B cell (primary cell): ENCODE measurements around the gene CHST8. TPM values are rescaled to one million over a fixed set of nuclear protein-coding genes. Genes with fewer than 3 reads are reported as not detected.

ENCODE experiments used
- ATAC-seq: fragments of 200-7000 bp; cut with Tn5 transposase; one replicate; pipeline ENCODE4 v1.10.0; 2021; ENCODE audit warnings: low read depth, mild to moderate bottlenecking, moderate number of reproducible peaks, moderate library complexity
- CTCF ChIA-PET: fragments of 350-600 bp; sonication (Branson Sonifier 250); formaldehyde crosslinking; loops from one replicate; lab custom pipeline; 2021; ENCODE audit warnings: antibody characterized with exemption, inconsistent platforms; lab: Charles Lee
- POLR2A ChIA-PET: fragments of 350-600 bp; sonication (Branson Sonifier 250); formaldehyde crosslinking; loops from one replicate; lab custom pipeline; 2021; ENCODE audit warnings: antibody characterized with exemption; lab: Charles Lee
- DNase-seq: peaks from one replicate; pipeline ENCODE4 v3.0.0; 2013
- H2AFZ ChIP-seq: 2 replicates; pipeline ENCODE4 v1.6.1; 2012; ENCODE audit warnings: mild to moderate bottlenecking, low read depth, low read length; ENCODE audit not compliant: insufficient read depth, poor library complexity, severe bottlenecking
- H3K27ac ChIP-seq, 2 donors: 1 replicate in 1 of 2; 2 replicates in 1 of 2; pipeline ENCODE4 v1.5.1; 2012 to 2013; ENCODE audit warnings: low read length in 2 of 2, mild to moderate bottlenecking in 2 of 2, moderate library complexity in 1 of 2
- H3K27me3 ChIP-seq, 4 experiments: fragments of 200-600 bp in 1 of 4; sonication (generic) in 1 of 4; replicated peaks in 1 of 4; 1 replicate in 2 of 4; 2 replicates in 2 of 4; pipeline versions ENCODE4 v1.6.1 to v1.7.0; 2013 to 2016; ENCODE audit warnings: low read length in 3 of 4, mild to moderate bottlenecking in 2 of 4, mixed read lengths in 1 of 4, moderate library complexity in 1 of 4; ENCODE audit not compliant: insufficient read depth in 4 of 4, control insufficient read depth in 3 of 4; ENCODE audit errors: control extremely low read depth in 1 of 4
- H3K36me3 ChIP-seq, 2 experiments: replicated peaks in 1 of 2; 1 replicate in 1 of 2; 2 replicates in 1 of 2; pipeline versions ENCODE4 v1.6.1 to v1.7.1; 2013; ENCODE audit warnings: low read length in 1 of 2; ENCODE audit not compliant: insufficient read depth in 2 of 2, control insufficient read depth in 1 of 2; ENCODE audit errors: control extremely low read depth in 1 of 2, extremely low read depth in 1 of 2
- H3K4me1 ChIP-seq, 2 donors: fragments of 200-600 bp in 1 of 2; sonication (generic) in 1 of 2; 1 replicate in 1 of 2; 2 replicates in 1 of 2; pipeline versions ENCODE4 v1.5.1 to v1.6.1; 2013 to 2017; ENCODE audit warnings: low read length in 2 of 2; ENCODE audit not compliant: control insufficient read depth in 2 of 2, insufficient read depth in 2 of 2
- H3K4me2 ChIP-seq: replicated peaks from 2 replicates; pipeline ENCODE3; 2012; ENCODE audit warnings: mild to moderate bottlenecking, low read depth, low read length; ENCODE audit not compliant: poor library complexity, severe bottlenecking
- H3K4me3 ChIP-seq, 5 experiments: fragments of 200-600 bp in 1 of 5; sonication (generic) in 1 of 5; 1 replicate in 3 of 5; 2 replicates in 2 of 5; pipeline versions ENCODE4 v1.5.1 to v1.7.0; 2011 to 2016; ENCODE audit warnings: low read length in 4 of 5, mild to moderate bottlenecking in 4 of 5, low read depth in 2 of 5, control low read depth in 1 of 5, moderate library complexity in 1 of 5; ENCODE audit not compliant: insufficient read depth in 1 of 5; ENCODE audit errors: control extremely low read depth in 1 of 5, extremely low read depth in 1 of 5
- H3K79me2 ChIP-seq: fragments of 200-600 bp; sonication (generic); one replicate; pipeline ENCODE4 v1.6.0; 2016; ENCODE audit warnings: low read length; ENCODE audit not compliant: control insufficient read depth, insufficient read depth
- H3K9ac ChIP-seq: fragments of 200-600 bp; sonication (generic); 2 replicates; pipeline ENCODE4 v1.6.1; 2017; ENCODE audit warnings: mild to moderate bottlenecking, low read length, moderate library complexity
- H3K9me3 ChIP-seq, 3 donors: one replicate each; pipeline versions ENCODE4 v1.6.1 to v1.7.1; 2013; ENCODE audit warnings: low read length in 2 of 3; ENCODE audit not compliant: control insufficient read depth in 2 of 3, insufficient read depth in 1 of 3; ENCODE audit errors: control extremely low read depth in 1 of 3
- H4K20me1 ChIP-seq: 2 replicates; pipeline ENCODE4 v1.6.0; 2012; ENCODE audit warnings: mild to moderate bottlenecking, low read length; ENCODE audit not compliant: insufficient read depth, control insufficient read depth, poor library complexity, severe bottlenecking
- H3K27ac Mint-ChIP-seq: one replicate; pipeline ENCODE4 v1.8.0; 2021; ENCODE audit warnings: mixed read lengths
- H3K27me3 Mint-ChIP-seq: one replicate; pipeline ENCODE4 v1.8.0; 2021; ENCODE audit warnings: mixed read lengths
- H3K4me1 Mint-ChIP-seq: one replicate; pipeline ENCODE4 v1.8.0; 2021; ENCODE audit warnings: mixed read lengths
- H3K4me3 Mint-ChIP-seq: one replicate; pipeline ENCODE4 v1.8.0; 2021; ENCODE audit warnings: mixed read lengths
- H3K9me3 Mint-ChIP-seq: one replicate; pipeline ENCODE4 v1.8.0; 2022; ENCODE audit warnings: mixed read lengths; ENCODE audit not compliant: insufficient read depth
- CTCF ChIP-seq: fragments of 200-600 bp; IDR thresholded peaks from one replicate; pipeline ENCODE4 v1.8.0; 2022; ENCODE audit warnings: antibody characterized with exemption, mild to moderate bottlenecking
- EZH2 ChIP-seq: IDR thresholded peaks from 2 replicates; pipeline ENCODE4 v1.6.1; 2012; ENCODE audit warnings: borderline replicate concordance, low read depth, mild to moderate bottlenecking, moderate library complexity, low read length; ENCODE audit not compliant: insufficient read depth, poor library complexity, severe bottlenecking
- WGBS: methylation state at CpG from one replicate; pipeline ENCODE4 v1.1.5; 2013; ENCODE audit warnings: missing lambda C conversion rate; ENCODE audit not compliant: insufficient coverage; 5-methylcytosine and 5-hydroxymethylcytosine counted together
- intact Hi-C: fragments of 100-400 bp; cut with micrococcal nuclease; formaldehyde crosslinking; loops from one replicate; pipeline ENCODE4 v1.10.0; 2022
- polyA plus RNA-seq: library from polyadenylated mRNA; depleted of rRNA; stranded (reverse); fragments of >200 nt; gene quantifications from 2 replicates; pipeline ENCODE4 v1.2.3, GENCODE V29; 2012
- total RNA-seq, 2 donors: library from RNA; stranded (reverse); fragments of 120-200 nt in 1 of 2; gene quantifications; 1 replicate in 1 of 2; 2 replicates in 1 of 2; pipeline versions ENCODE4 v1.2.3 to v1.2.4, GENCODE V29; 2013 to 2022

Gene CHST8
- total and polyA plus RNA-seq, 2 donors (not counting 1 experiment from before 2014, with no cell fraction given): not detected

- ATAC-seq (no peak), DNase-seq (no peak)
- no peaks in the 10 kb centered on the region for H3K4me1 ChIP-seq
- no peak overlapping the region for H3K4me3 ChIP-seq
- H3K27me3 ChIP-seq: peaks cover 0 to 2% (median 0%) of the 10 kb centered on the region in 4 experiments
- no peaks in the 10 kb centered on the region for H3K36me3 ChIP-seq
- Mint-ChIP-seq H3K4me3 (no peak overlapping the region), H3K9me3 (peaks cover 2% of the 10 kb centered on the region), H3K27me3 (peaks cover 3% of the 10 kb centered on the region), H3K4me1 (no peaks in the 10 kb centered on the region), H3K27ac (no peak overlapping the region)
- H3K9me3 ChIP-seq: peaks cover 0 to 16% (median 0%) of the 10 kb centered on the region in 3 donors
- H2AFZ ChIP-seq: no peak overlapping the region
- H3K4me2 ChIP-seq: no peak overlapping the region
- no peaks in the 10 kb centered on the region for H4K20me1 ChIP-seq
- intact Hi-C loops: no loop called here
- no peak overlapping the region for H3K9ac ChIP-seq
- CTCF ChIA-PET: no interaction called here
- TF ChIP-seq EZH2 (no peak), CTCF (no peak)
- WGBS: 39% methylated on average over 2 of the region's 3 CpGs
- H3K27ac ChIP-seq: no peak overlapping the region
- no peaks in the 10 kb centered on the region for H3K79me2 ChIP-seq
- POLR2A ChIA-PET: no interaction called here
These were observed 115.0 kb downstream of the CHST8 start for GRCh38 chr19:33736787-33737186.

- peaks cover 0 to 2% (median 0%) of the 10 kb centered on the region in 4 experiments for H3K27me3 ChIP-seq
- no peak overlapping the region for H3K4me3 Mint-ChIP-seq
- H3K27me3 Mint-ChIP-seq: peaks cover 3% of the 10 kb centered on the region
- ATAC-seq: no peak
- H4K20me1 ChIP-seq: no peaks in the 10 kb centered on the region
- POLR2A ChIA-PET: no interaction called here
- H3K4me1 Mint-ChIP-seq: no peaks in the 10 kb centered on the region
- H3K36me3 ChIP-seq: no peaks in the 10 kb centered on the region
- H3K79me2 ChIP-seq: no peaks in the 10 kb centered on the region
- CTCF ChIA-PET: interaction anchor here (0.6 kb wide), 1 partner anchor 147 kb away, joined by 4 read pairs; no protein-coding TSS in a partner anchor
- intact Hi-C loops: no loop called here
- H3K9me3 Mint-ChIP-seq: peaks cover 2% of the 10 kb centered on the region
- H3K4me2 ChIP-seq: no peak overlapping the region
- no peak overlapping the region for H3K9ac ChIP-seq
- no peak overlapping the region for H3K27ac ChIP-seq
- no peak overlapping the region for H3K27ac Mint-ChIP-seq
- H3K4me3 ChIP-seq: no peak overlapping the region
- no peak for TF ChIP-seq EZH2
- TF ChIP-seq CTCF: no peak
- peaks cover 0 to 7% (median 0%) of the 10 kb centered on the region in 3 donors for H3K9me3 ChIP-seq
- no peak overlapping the region for H2AFZ ChIP-seq
- H3K4me1 ChIP-seq: no peaks in the 10 kb centered on the region
- DNase-seq: no peak
- WGBS: 71% methylated on average over 2 of the region's 4 CpGs
These were observed 116.1 kb downstream of the CHST8 start for GRCh38 chr19:33737681-33738371.
